H9 (cell line): ENCODE data around the gene HECTD1. TPM values are rescaled to one million over a fixed set of nuclear protein-coding genes. Genes with fewer than 3 reads are reported as not detected.

ENCODE experiments used
- DNase-seq: peaks from one replicate; pipeline ENCODE4 v3.0.0-alpha.2; 2017
- H2AFZ ChIP-seq: one replicate; pipeline ENCODE4 v1.6.1; 2013; ENCODE audit warnings: mild to moderate bottlenecking, low read length, control low read depth, moderate library complexity
- H2AK5ac ChIP-seq: 2 replicates; pipeline ENCODE4 v1.6.1; 2013; ENCODE audit warnings: low read length, control low read depth, mixed read lengths; ENCODE audit not compliant: insufficient read length
- H2BK120ac ChIP-seq: one replicate; pipeline ENCODE4 v1.6.1; 2013; ENCODE audit warnings: low read depth, mild to moderate bottlenecking, low read length, control low read depth, inconsistent platforms; ENCODE audit not compliant: poor library complexity, severe bottlenecking
- H2BK12ac ChIP-seq: 2 replicates; pipeline ENCODE4 v1.6.1; 2013; ENCODE audit warnings: low read length, control low read depth, mixed read lengths, low read depth; ENCODE audit not compliant: insufficient read length
- H2BK15ac ChIP-seq: 2 replicates; pipeline ENCODE4 v1.6.1; 2013; ENCODE audit warnings: low read depth, low read length, control low read depth
- H2BK20ac ChIP-seq: one replicate; pipeline ENCODE4 v1.6.1; 2013; ENCODE audit warnings: low read depth, mild to moderate bottlenecking, low read length, control low read depth, inconsistent platforms; ENCODE audit not compliant: poor library complexity, severe bottlenecking
- H2BK5ac ChIP-seq: 2 replicates; pipeline ENCODE4 v1.6.1; 2013; ENCODE audit warnings: low read length, control low read depth, mixed read lengths; ENCODE audit not compliant: insufficient read length
- H3K14ac ChIP-seq: 2 replicates; pipeline ENCODE4 v1.6.1; 2013; ENCODE audit warnings: low read length, control low read depth; ENCODE audit not compliant: insufficient read depth
- H3K18ac ChIP-seq: 2 replicates; pipeline ENCODE4 v1.6.1; 2013; ENCODE audit warnings: low read depth, mild to moderate bottlenecking, mixed read lengths, low read length, control low read depth; ENCODE audit not compliant: insufficient read length
- H3K23ac ChIP-seq: 2 replicates; pipeline ENCODE4 v1.6.1; 2013; ENCODE audit warnings: low read length, control low read depth, mixed read lengths, low read depth; ENCODE audit not compliant: insufficient read length
- H3K23me2 ChIP-seq: 2 replicates; pipeline ENCODE4 v1.6.1; 2013; ENCODE audit warnings: low read depth, mild to moderate bottlenecking, mixed read lengths, low read length, control low read depth; ENCODE audit not compliant: insufficient read length, poor library complexity, severe bottlenecking
- H3K27ac ChIP-seq: 2 replicates; pipeline ENCODE4 v1.5.1; 2013; ENCODE audit warnings: low read length, control low read depth, mixed read lengths, low read depth; ENCODE audit not compliant: insufficient read length
- H3K27me3 ChIP-seq: 2 replicates; pipeline ENCODE4 v1.6.1; 2013; ENCODE audit warnings: low read length, control low read depth, inconsistent platforms; ENCODE audit not compliant: insufficient read depth
- H3K4ac ChIP-seq: 2 replicates; pipeline ENCODE4 v1.6.1; 2013; ENCODE audit warnings: low read depth, mild to moderate bottlenecking, control low read depth, inconsistent platforms, low read length, moderate library complexity
- H3K4me1 ChIP-seq: 2 replicates; pipeline ENCODE4 v1.6.1; 2013; ENCODE audit warnings: low read length, control low read depth, inconsistent platforms; ENCODE audit not compliant: insufficient read depth
- H3K4me2 ChIP-seq: 2 replicates; pipeline ENCODE4 v1.6.1; 2013; ENCODE audit warnings: low read length, control low read depth, mixed read lengths; ENCODE audit not compliant: insufficient read length, insufficient read depth
- H3K56ac ChIP-seq: 2 replicates; pipeline ENCODE4 v1.6.1; 2013; ENCODE audit warnings: low read depth, mild to moderate bottlenecking, mixed read lengths, low read length, control low read depth; ENCODE audit not compliant: insufficient read length
- H3K79me1 ChIP-seq: 2 replicates; pipeline ENCODE4 v1.6.1; 2013; ENCODE audit warnings: low read depth, mild to moderate bottlenecking, moderate library complexity, low read length, control low read depth, inconsistent platforms; ENCODE audit not compliant: insufficient read depth, poor library complexity, severe bottlenecking
- H3K79me2 ChIP-seq: 2 replicates; pipeline ENCODE4 v1.6.1; 2013; ENCODE audit warnings: low read length, control low read depth, inconsistent platforms; ENCODE audit not compliant: insufficient read depth
- H3K9ac ChIP-seq: 2 replicates; pipeline ENCODE4 v1.6.1; 2013; ENCODE audit warnings: low read length, control low read depth, mixed read lengths; ENCODE audit not compliant: insufficient read length; ENCODE audit errors: extremely low read depth
- H3K9me3 ChIP-seq: one replicate; pipeline ENCODE4 v1.6.1; 2013; ENCODE audit warnings: low read depth, low read length, inconsistent platforms; ENCODE audit not compliant: control insufficient read depth
- H3T11ph ChIP-seq: one replicate; pipeline ENCODE4 v1.6.1; 2013; ENCODE audit warnings: mild to moderate bottlenecking, low read length, control low read depth, inconsistent platforms
- H4K20me1 ChIP-seq: one replicate; pipeline ENCODE4 v1.6.1; 2013; ENCODE audit not compliant: control insufficient read depth, insufficient read length, insufficient read depth
- H4K5ac ChIP-seq: 2 replicates; pipeline ENCODE4 v1.6.1; 2013; ENCODE audit warnings: low read depth, mild to moderate bottlenecking, mixed read lengths, low read length, control low read depth; ENCODE audit not compliant: insufficient read length
- H4K8ac ChIP-seq: replicated peaks from 2 replicates; pipeline ENCODE4 v1.6.1; 2013; ENCODE audit warnings: low read length, control low read depth, mixed read lengths, low read depth; ENCODE audit not compliant: insufficient read length
- H4K91ac ChIP-seq: 2 replicates; pipeline ENCODE4 v1.6.1; 2013; ENCODE audit warnings: low read depth, mild to moderate bottlenecking, moderate library complexity, mixed read lengths, low read length, control low read depth; ENCODE audit not compliant: insufficient read length
- H3K27ac Mint-ChIP-seq, 3 experiments: 2 replicates in 2 of 3; 3 replicates in 1 of 3; pipeline ENCODE4 v1.8.0; 2020 to 2021; ENCODE audit warnings: mixed read lengths in 3 of 3, mild to moderate bottlenecking in 1 of 3, moderate library complexity in 1 of 3
- H3K27me3 Mint-ChIP-seq: 2 replicates; pipeline ENCODE4 v1.8.0; 2021; ENCODE audit warnings: low read depth, mild to moderate bottlenecking, moderate library complexity, mixed read lengths
- H3K36me3 Mint-ChIP-seq, 3 experiments: 2 replicates in 2 of 3; 3 replicates in 1 of 3; pipeline ENCODE4 v1.8.0; 2020 to 2021; ENCODE audit warnings: low read depth in 3 of 3, mixed read lengths in 3 of 3; ENCODE audit not compliant: insufficient read depth in 1 of 3
- H3K4me1 Mint-ChIP-seq, 2 experiments: 2 replicates each; pipeline ENCODE4 v1.8.0; 2020; ENCODE audit warnings: mixed read lengths in 2 of 2
- H3K4me3 Mint-ChIP-seq, 2 experiments: 2 replicates in 1 of 2; 3 replicates in 1 of 2; pipeline ENCODE4 v1.8.0; 2020 to 2021; ENCODE audit warnings: mild to moderate bottlenecking in 2 of 2, mixed read lengths in 2 of 2, moderate library complexity in 1 of 2
- H3K9me3 Mint-ChIP-seq, 2 experiments: 2 replicates in 1 of 2; 3 replicates in 1 of 2; pipeline ENCODE4 v1.8.0; 2020; ENCODE audit warnings: mild to moderate bottlenecking in 2 of 2, mixed read lengths in 2 of 2, moderate library complexity in 1 of 2
- WGBS: extraction: QIAGEN DNeasy Blood & Tissue Kit; methylation state at CpG from one replicate; pipeline ENCODE4 v1.1.7; 2013; ENCODE audit warnings: missing lambda C conversion rate, low lambda C conversion rate, mixed read lengths; ENCODE audit not compliant: insufficient read length; ENCODE audit errors: extremely low coverage; 5-methylcytosine and 5-hydroxymethylcytosine counted together
- total RNA-seq: library from RNA; stranded (reverse); gene quantifications from 2 replicates; pipeline ENCODE4 v1.2.1, GENCODE V29; 2021
- TF ChIP-seq, protein P1 (sequence below): fragments of 200-600 bp; sonication (generic); conservative IDR thresholded peaks from 3 replicates; pipeline ENCODE4 v1.8.0; 2021; ENCODE audit warnings: antibody characterized with exemption, mild to moderate bottlenecking

HECTD1 gene
- total RNA-seq, 1 experiment from 2014 or later: 135 TPM

DNA sequence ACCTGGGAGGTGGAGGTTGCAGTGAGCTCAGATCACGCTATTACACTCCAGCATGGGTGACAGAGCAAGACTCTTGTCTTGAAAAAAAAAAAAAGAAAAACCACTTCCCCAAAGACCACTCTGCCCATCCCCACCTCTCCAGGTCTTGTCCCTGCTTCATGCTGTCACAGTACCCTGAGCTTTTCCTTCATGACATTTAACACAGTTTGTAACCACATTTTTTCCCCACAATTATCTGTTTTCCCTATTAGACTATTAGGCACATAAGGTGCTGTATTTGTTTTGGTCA lies 6.9 kb downstream of the HECTD1 start:
- Histone ChIP-seq H3K14ac (no peak overlapping the region), H2BK5ac (no peak overlapping the region), H3T11ph (no peak overlapping the region), H2BK15ac (no peak overlapping the region), H4K20me1 (no peaks in the 10 kb centered on the region), H3K18ac (no peak overlapping the region), H3K56ac (no peak overlapping the region), H3K79me2 (peaks cover 4% of the 10 kb centered on the region), H2BK12ac (no peak overlapping the region), H3K23ac (no peak overlapping the region), H3K9me3 (no peaks in the 10 kb centered on the region), H2AK5ac (no peak overlapping the region), H3K27me3 (no peaks in the 10 kb centered on the region), H3K9ac (no peak overlapping the region), H3K4ac (no peak overlapping the region), H2AFZ (no peak overlapping the region), H4K5ac (no peak overlapping the region), H4K91ac (no peak overlapping the region), H3K79me1 (peaks cover 4% of the 10 kb centered on the region), H3K4me2 (no peak overlapping the region), H4K8ac (no peak overlapping the region), H2BK20ac (no peak overlapping the region), H3K4me1 (no peaks in the 10 kb centered on the region; the same call in 1 of the 2 replicates), H2BK120ac (no peak overlapping the region), H3K23me2 (no peaks in the 10 kb centered on the region), H3K27ac (no peak overlapping the region)
- H3K4me3 Mint-ChIP-seq: no peak overlapping the region
- H3K9me3 Mint-ChIP-seq: peaks cover 0 to 3% of the 10 kb centered on the region in 2 experiments; a peak in 2 of 5 replicates
- H3K4me1 Mint-ChIP-seq: peaks cover 26 to 28% of the 10 kb centered on the region in 2 experiments
- DNase-seq: no peak
- TF ChIP-seq, protein P1, sequence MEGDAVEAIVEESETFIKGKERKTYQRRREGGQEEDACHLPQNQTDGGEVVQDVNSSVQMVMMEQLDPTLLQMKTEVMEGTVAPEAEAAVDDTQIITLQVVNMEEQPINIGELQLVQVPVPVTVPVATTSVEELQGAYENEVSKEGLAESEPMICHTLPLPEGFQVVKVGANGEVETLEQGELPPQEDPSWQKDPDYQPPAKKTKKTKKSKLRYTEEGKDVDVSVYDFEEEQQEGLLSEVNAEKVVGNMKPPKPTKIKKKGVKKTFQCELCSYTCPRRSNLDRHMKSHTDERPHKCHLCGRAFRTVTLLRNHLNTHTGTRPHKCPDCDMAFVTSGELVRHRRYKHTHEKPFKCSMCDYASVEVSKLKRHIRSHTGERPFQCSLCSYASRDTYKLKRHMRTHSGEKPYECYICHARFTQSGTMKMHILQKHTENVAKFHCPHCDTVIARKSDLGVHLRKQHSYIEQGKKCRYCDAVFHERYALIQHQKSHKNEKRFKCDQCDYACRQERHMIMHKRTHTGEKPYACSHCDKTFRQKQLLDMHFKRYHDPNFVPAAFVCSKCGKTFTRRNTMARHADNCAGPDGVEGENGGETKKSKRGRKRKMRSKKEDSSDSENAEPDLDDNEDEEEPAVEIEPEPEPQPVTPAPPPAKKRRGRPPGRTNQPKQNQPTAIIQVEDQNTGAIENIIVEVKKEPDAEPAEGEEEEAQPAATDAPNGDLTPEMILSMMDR: no peak
- peaks cover 18 to 54% (median 46%) of the 10 kb centered on the region in 3 experiments; a peak in 6 of 7 replicates for H3K36me3 Mint-ChIP-seq
- peak overlapping the region in 1 of 3 experiments; percentile 74; a peak in 3 of 7 replicates for H3K27ac Mint-ChIP-seq
- H3K27me3 Mint-ChIP-seq: no peaks in the 10 kb centered on the region
- WGBS: no CpG with 5 or more reads among the region's 1 CpG
